GM19025 (cell line): Measurements from ENCODE around the gene RNF213.

ENCODE experiments used
- ATAC-seq: cut with Tn5 transposase; IDR thresholded peaks from one replicate; pipeline ENCODE4 v1.9.1; 2021; ENCODE audit warnings: mild to moderate bottlenecking, low read depth, moderate library complexity; ENCODE audit not compliant: unreplicated experiment

RNF213 gene

GRCh38 chr17:80345321-80345720 is 84.7 kb downstream of the RNF213 start:
- no peak for ATAC-seq

GRCh38 chr17:80345841-80346497 is 85.3 kb downstream of the RNF213 start:
- ATAC-seq: no peak

GRCh38 chr17:80346498-80347275 is 86.0 kb downstream of the RNF213 start:
- no peak for ATAC-seq

- ATAC-seq: no peak
Observed at GRCh38 chr17:80347536-80347935, 86.9 kb downstream of the RNF213 start.

GRCh38 chr17:80347948-80348351 is 87.3 kb downstream of the RNF213 start:
- ATAC-seq: no peak

GRCh38 chr17:80348551-80349150 is 88.0 kb downstream of the RNF213 start:
- ATAC-seq: no peak

GRCh38 chr17:80349151-80349651 is 88.5 kb downstream of the RNF213 start:
- no peak for ATAC-seq

GRCh38 chr17:80349751-80350150 is 89.1 kb downstream of the RNF213 start:
- no peak for ATAC-seq

GRCh38 chr17:80352216-80352895 is 91.7 kb downstream of the RNF213 start:
- ATAC-seq: no peak

GRCh38 chr17:80352991-80353665 is 92.5 kb downstream of the RNF213 start:
- ATAC-seq: no peak

GRCh38 chr17:80353718-80354275 is 93.1 kb downstream of the RNF213 start:
- ATAC-seq: no peak

GRCh38 chr17:80354336-80354735 is 93.7 kb downstream of the RNF213 start:
- ATAC-seq: no peak

- no peak for ATAC-seq
Observed at GRCh38 chr17:80356231-80356856, 95.7 kb downstream of the RNF213 start.

- ATAC-seq: no peak
Observed at GRCh38 chr17:80358131-80358530, 97.5 kb downstream of the RNF213 start.

GRCh38 chr17:80358861-80359260 is 98.2 kb downstream of the RNF213 start:
- no peak for ATAC-seq

GRCh38 chr17:80359422-80360110 is 98.9 kb downstream of the RNF213 start:
- ATAC-seq: no peak

GRCh38 chr17:80360396-80360795 is 99.7 kb downstream of the RNF213 start:
- no peak for ATAC-seq

- ATAC-seq: no peak
Observed at GRCh38 chr17:80361495-80362220, 101.0 kb downstream of the RNF213 start.
